HG03060 (cell line): ENCODE results near the gene AASDH.

Experiments
- ATAC-seq: cut with Tn5 transposase; IDR thresholded peaks from one replicate; pipeline ENCODE4 v1.9.1; 2021; ENCODE audit warnings: low read depth, moderate number of reproducible peaks; ENCODE audit not compliant: unreplicated experiment

The AASDH gene

DNA sequence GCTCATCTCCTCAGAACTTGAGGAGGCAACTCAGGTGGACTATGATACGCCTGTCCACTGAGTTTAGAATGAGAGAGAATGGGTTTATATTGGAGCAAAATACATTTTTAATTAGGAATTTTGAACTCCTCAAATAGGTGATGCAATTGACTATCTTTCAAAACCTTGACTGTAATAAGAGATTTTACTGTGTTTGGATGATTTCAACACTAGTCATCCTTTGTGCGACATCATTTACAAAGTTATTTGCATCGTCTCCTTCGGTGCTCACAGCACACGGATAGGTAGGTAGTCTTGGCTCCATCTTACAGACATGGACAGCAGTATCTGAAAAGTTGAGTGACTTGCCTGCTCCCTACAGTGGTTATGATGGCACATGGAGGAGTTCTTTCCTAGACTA, 67.0 kb downstream of the AASDH start:
- no peak for ATAC-seq

DNA sequence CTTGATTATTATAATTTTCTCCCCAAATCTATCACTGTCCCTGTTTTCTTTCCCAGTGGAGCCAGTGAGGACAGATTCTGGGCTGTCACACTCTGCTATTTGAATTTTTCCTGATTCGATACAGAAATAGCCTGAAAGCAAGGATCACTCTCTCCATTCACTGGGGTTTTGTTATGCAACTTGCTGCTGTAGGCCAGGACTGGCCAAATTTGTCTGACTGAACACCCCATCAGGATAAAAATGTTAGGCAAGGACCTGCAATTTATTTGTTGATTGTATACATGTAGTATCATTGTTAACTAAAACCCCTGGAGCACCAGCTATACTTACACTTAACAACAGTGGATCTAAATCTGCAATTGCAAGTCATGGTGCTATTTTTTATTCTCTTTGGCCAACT, 68.7 kb downstream of the AASDH start:
- no peak for ATAC-seq

DNA sequence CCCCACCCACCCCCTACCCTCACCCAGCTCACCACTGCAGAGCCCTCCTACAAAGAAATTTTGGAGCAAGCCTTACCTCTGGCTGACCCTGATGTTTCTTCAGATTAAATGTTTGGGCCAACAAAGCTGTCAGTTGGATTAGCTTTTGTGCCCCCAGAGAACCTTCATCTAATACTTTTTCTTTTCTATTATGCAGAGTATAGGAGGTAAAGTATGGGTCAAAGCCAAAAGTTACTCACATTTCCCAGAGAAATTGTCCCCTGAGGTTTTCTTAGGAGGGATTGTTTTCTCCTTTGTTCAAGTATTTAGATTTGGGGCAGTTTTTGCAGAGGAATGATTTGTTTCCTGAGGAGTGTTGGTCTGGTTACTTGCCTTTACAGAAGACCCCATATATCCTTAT, 69.5 kb downstream of the AASDH start:
- no peak for ATAC-seq

DNA sequence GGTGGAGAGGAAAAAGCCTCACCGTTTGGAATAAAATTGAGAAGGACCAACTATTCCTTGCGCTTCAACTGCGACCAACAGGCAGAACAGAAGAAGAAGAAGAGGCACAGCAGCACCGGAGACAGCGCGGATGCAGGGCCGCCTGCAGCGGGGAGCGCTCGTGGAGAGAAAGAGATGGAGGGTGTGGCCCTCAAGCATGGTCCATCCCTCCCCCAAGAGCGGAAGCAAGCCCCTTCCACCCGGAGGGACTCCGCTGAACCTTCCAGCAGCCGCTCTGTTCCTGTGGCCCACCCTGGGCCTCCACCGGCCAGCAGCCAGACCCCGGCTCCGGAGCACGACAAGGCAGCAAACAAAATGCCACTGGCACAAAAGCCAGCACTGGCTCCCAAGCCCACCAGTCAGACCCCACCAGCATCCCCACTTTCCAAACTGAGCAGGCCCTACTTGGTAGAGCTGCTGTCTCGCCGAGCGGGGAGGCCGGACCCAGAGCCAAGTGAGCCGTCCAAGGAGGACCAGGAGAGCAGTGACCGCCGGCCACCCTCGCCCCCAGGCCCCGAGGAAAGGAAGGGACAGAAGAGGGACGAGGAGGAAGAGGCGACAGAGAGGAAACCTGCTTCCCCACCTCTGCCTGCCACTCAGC, 71.2 kb downstream of the AASDH start:
- no peak for ATAC-seq

DNA sequence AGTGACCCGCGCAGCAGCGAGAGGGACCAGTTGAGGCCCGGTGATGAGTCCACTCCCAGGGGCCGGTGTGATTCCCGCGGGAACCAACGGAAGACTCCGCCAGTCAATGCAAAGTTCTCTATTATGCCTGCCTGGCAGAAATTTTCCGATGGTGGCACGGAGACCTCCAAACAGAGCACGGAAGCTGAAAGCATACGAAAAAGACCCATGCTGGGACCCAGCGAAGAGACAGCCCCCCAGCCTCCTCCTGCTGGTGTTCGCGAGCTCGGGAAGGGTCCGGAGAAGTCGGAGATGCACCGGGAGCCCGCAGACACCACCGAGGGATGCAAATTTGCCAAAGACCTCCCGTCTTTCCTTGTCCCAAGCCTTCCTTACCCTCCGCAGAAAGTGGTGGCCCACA, 71.7 kb downstream of the AASDH start:
- no peak for ATAC-seq

DNA sequence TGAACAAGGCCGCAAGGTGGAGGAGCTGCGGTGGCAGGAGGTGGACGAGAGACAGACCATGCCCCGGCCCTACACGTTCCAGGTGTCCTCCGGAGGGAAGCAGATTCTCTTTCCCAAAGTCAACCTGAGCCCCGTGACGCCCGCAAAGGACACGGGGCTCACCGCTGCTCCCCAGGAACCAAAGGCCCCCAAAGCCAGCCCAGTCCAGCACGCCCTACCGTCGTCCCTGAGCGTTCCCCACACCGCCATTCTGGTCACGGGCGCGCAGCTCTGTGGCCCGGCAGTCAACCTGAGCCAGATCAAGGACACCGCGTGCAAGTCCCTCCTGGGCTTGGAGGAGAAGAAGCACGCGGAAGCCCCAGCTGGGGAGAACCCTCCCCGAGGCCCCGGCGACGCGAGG, 72.2 kb downstream of the AASDH start:
- no peak for ATAC-seq

DNA sequence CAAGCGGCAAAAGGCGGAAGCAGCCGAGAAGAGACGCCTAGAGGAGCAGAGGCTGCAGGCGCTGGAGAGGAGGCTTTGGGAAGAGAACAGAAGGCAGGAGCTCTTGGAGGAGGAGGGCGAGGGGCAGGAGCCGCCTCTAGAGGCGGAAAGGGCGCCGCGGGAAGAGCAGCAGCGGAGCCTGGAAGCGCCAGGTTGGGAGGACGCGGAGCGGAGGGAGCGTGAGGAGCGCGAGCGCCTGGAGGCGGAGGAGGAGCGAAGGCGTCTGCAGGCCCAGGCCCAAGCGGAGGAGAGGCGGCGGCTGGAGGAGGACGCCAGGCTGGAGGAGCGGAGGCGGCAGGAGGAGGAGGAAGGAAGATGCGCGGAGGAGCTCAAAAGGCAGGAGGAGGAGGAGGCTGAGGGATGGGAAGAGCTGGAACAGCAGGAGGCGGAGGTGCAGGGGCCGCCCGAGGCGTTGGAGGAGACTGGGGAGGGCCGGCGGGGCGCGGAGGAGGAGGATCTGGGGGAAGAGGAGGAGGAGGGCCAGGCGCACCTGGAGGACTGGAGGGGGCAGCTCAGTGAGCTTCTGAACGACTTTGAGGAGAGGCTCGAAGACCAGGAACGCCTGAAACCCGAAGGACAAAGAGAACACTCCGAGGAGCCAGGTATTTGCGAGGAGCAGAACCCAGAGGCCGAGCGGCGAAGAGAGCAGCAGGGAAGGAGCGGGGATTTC, 72.9 kb downstream of the AASDH start:
- ATAC-seq: no peak

DNA sequence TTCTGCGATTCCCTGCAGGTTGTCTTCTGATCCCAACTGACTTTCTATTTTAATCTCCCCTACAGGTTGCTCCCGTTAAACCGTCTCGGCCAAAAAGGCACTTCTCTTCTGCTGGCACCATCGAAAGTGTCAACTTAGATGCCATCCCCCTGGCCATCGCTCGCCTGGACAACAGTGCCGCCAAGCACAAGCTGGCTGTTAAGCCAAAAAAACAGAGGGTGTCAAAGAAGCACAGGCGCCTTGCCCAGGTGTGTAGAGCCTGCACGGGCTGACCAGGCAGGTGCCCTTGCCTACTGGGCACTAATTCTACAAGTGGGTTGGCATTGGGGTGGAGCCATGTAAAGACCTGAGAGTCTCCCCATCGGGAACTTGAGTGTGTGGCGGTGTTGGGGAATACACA, 74.2 kb downstream of the AASDH start:
- ATAC-seq: no peak

DNA sequence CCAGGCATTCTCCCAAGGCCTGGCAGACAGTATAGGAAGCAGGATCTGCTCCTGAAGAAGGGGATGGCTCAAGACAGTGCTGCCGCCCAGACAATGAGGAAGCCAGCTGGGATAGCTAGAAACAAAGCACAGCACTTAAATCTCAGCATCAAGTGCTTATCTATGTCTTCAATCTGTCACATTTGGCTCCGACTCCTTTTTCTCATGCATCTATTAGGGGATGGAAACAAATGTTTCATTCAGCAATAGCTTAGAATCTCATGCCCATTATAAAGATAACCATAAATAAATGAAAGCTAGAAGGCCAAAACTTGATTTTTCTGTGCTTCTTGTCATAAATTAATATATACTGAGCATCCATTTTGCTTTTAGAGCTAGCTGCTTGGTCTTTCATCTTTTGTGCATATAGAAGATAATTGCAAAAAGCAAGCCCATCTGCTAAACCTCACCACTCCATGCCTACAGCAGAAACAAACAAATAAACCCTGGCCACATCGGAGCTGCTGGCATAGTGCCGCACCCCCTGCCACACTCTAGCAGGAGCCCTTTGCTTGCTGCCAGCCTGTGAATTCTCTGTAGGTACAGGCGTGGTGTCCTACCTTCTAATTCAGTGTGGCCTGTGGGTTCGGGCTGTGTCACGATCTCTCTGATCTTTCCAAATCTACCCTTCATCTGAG, 75.9 kb downstream of the AASDH start:
- no peak for ATAC-seq

DNA sequence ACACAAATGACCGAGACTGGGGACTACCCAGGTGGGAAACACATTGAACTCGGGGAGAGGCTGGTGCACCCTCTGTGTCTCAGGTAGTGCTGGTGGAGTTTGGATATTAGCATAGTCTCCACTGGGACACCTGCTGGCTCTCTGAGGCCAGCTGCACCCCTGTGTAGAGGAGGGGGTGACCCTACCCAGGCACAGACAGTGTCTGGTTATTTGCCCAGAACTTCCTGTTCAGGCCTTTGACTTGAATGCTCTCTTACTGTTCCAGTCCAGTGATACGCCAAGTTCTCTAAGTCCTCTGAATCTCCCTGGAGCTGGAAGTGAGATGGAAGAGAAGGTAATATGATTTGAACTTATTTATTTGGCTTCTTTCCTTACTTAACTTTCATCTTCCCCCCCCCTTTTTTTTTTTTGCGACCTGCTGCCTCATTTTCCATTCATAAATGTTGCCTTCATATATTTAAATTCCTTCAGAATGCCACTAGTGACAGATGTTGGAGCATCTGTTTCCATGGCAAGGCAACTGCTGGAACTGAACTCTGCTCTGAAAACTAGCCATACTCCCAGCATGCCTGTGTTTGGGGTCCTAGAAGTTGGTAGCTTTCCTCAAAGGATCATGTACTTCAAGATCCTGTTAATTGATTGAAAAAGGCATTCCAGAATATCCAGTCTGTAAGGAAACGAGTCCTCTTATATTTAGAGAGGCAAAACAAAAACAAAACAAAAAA, 76.7 kb downstream of the AASDH start:
- ATAC-seq: no peak

DNA sequence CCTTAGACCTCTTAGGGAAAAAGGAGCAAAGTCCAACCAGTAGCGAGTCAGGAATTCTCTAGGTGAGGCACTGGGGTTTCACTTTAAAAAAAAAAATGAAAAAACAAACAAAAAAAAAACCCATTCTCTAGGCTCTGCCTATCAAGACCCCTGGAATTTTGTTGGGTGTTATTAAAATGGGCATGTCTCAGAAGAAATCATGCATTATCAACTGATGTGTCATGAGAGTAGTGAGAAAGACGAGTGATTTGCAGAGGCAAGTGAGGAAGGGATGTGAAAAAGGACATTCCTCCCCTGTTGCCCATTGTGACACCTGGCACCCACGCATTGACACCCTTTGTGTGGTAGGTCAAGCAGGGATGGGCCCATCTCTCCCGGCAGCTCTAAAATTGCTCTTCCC, 78.9 kb downstream of the AASDH start:
- no peak for ATAC-seq

DNA sequence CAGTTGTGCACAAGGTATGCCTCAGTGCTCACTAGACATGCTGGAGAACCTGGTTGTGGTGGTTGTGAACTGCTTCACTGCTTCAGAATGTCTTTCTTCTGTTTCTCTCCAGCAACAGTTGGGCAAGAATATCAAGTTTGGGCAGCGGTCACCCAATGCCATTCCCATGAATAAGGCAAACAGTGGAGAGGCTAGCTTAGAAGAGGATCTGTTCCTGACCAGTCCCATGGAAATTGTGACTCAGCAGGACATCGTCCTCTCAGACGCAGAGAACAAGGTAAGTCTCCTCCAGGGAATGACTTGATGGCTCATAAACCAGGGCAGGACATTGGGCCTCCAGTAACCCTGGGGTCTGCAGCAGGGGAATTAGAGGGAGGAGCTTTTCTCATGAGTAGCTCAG, 79.9 kb downstream of the AASDH start:
- ATAC-seq: no peak

DNA sequence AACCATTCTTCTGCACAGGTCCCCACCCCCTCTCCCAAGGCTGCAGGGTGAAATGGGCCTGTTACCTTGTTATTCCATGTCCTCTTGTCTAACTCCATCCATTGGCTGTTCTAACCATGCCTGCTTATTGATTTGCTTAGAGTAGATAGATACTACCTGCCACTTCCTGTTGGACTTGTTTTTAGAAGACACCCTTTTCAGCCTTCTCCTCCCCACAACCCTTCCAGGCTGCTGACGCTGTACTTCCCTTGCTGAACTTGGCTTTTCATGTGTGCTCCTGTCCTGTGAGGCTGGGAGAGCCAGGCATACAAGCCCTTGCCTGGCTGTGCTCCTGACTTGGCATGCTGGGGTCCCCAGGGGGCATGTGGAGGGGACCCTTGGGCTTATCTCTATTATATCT, 81.9 kb downstream of the AASDH start:
- no peak for ATAC-seq

DNA sequence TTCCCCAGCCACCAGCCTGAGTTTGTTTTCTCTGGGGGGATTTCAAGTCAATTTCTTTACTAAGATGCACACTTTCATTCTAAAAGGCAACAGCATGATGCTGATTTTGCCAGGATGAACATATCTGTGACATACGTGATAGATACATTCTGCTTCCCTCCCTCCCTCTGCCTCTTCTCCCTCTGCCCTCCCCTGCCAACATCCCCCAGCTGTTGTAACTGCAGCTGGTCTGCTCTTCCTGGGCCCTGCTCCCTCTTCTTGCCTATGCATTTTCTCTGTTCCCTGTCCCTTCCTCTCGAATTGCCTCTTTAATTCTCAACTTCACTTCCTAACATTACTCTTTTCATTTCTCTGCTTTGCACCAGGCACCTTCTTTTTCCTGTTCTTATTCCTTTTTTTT, 83.4 kb downstream of the AASDH start:
- no peak for ATAC-seq

DNA sequence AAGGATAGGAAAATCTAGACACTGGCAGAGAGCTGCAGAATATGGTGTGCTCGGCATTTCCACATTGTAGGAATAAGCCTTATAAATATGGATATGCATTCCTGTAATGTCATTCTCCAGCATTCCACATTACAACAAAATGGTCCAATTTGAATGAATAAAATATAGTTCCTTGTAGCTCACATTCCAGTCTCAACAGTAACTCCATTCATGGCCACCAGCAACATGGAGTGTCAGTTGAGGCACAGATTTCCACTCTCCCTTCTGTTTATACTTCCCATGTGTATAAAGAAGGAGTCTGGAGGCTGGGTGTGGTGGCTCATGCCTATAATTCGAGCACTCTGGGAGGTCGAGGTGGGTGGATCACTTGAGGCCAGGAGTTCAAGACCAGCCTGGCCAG, 84.5 kb downstream of the AASDH start:
- ATAC-seq: no peak

DNA sequence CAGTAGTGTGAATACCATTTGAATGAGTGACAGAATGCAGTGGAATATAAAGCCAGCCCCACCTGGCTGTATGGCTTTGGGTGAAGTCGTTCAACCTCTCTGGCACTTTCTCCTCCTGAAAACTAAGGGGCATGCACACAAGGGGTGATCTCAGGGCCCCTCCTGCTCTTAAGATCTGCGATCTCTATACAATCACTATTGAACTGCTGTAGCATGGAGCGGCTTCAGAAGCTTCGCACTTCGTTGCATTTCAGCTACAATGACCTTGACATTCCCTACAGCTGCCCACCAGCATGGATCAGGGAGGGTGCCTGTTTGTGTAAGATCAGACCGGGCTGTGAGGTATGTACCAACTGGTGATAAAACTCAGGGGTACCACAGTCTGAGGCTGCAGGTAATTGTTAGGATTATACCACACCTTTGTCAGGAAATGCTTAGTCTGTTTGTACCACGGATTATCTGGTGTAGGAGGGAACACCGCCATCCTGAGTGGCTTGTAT, 85.2 kb downstream of the AASDH start:
- no peak for ATAC-seq

DNA sequence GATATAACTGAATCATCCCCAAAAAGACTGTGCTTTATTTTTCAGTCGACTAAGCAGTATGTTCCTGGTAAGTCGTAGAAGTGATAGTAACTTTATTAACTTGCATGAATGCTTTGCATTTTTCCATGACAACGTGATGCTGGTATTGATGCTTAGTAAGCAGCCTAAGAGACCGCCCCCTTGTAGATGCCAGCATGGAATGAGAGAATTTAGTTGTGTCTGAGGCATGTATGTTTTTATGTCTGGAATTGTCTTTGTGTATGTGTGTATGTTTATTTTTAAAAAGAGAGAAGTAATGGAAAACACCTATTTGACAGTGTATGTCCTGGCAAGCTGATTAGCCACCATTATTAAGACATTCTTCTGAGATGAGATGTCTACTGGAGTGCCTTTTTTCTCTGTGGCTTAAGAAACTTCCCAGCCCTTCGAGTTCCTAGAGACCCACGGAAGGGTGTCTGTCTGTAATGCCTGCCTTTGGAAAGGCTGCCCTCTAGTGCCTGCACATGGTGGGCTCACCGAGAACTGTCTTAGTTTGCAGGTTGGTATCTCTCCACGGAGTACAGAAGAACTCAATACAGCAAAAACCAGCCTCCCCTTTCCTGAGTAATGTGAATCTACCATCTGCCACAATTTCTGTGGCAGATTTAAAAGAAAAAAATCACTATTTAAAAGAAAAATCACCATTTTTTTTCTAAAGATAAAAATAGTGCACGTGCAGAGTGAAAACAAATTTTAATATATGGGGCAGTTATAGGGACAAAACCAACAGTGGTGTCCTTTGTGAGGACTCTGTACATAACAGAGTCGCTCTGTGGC, 85.9 kb downstream of the AASDH start:
- peak; percentile 66 for ATAC-seq

DNA sequence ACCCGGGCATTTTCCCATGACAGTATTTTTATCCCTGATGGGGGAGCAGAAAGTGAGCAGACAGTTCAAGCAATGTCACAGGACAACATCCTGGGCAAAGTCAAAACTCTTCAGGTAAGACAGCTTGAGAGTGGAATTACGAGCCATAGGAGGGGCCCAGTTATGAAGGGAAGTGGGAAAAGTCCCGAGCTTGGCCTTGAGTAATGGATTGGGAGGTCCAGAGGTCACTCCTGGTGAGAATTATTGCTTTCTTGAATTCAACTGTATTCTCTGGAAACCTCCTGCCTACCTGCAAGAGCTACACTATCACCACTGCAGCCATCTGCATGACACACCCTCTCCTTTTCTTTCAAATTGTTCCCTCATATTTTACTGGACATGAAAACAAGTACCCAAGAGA, 89.1 kb downstream of the AASDH start:
- no peak for ATAC-seq

DNA sequence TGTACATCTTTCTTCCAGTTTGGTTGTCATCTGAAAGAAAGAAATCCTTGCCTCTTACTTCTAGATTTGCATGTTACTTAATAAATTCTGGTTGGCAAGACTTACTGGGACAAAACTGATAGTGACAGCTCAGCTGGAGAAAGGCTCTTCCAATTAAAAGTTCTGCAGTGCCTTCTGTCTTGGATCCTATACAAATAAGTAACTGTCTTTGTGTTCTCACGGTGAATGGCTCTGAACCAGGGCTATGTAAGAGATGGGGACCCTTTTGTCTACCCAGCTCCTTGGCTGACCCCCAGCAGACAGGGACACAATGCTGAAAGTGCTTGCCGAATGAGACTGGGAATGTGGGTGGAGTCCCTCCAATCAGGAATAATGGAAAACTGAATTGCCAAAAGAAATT, 89.5 kb downstream of the AASDH start:
- no peak for ATAC-seq

DNA sequence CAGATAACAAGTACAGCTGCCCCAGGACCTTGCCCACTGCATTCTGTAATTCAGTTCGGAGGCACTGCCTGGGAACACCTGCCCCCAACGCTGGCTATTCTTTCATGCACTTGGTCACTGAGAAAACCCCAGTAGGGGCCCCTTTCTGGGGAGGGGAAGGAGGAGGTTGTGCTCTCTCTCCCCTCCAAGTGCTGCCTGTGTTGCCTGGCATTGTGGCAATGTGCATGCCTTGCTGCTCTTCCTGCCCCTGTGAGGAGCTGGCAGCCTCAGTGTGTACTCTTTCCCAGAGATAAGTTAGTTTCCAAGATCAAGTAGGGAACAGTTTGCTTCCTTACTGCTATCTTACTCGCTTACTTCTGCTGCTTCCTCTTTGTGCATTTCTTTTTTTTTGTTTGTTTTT, 90.8 kb downstream of the AASDH start:
- no peak for ATAC-seq
